Hematopoietic multipotent progenitor cell treated with erythropoietin and hydrocortisone succinate and interleukin-3 and kit ligand, for 8 days (in vitro differentiated cells): Measurements from ENCODE around the gene FBXO36.

Experiments
- DNase-seq: peaks from one replicate; pipeline ENCODE4 v3.0.0-alpha.2; 2015

The FBXO36 gene

GRCh38 chr2:229974266-229974665 is 52.0 kb downstream of the FBXO36 start:
- DNase-seq: no peak

GRCh38 chr2:229980431-229981184 is 58.3 kb downstream of the FBXO36 start:
- peak; percentile 29 for DNase-seq

- no peak for DNase-seq
Observed at GRCh38 chr2:229993236-229993635, 70.9 kb downstream of the FBXO36 start.

GRCh38 chr2:229996320-229996719 is 74.0 kb downstream of the FBXO36 start:
- DNase-seq: no peak

- DNase-seq: no peak
Observed at GRCh38 chr2:229997565-229997964, 75.3 kb downstream of the FBXO36 start.

- no peak for DNase-seq
Observed at GRCh38 chr2:230000118-230000841, 78.0 kb downstream of the FBXO36 start.

- peak; percentile 84 for DNase-seq
Observed at GRCh38 chr2:230007931-230008707, 85.8 kb downstream of the FBXO36 start.

GRCh38 chr2:230008708-230009066 is 86.4 kb downstream of the FBXO36 start:
- DNase-seq: peak; percentile 38

- DNase-seq: peak; percentile 44
Observed at GRCh38 chr2:230010501-230010900, 88.2 kb downstream of the FBXO36 start.

GRCh38 chr2:230011617-230012016 is 89.3 kb downstream of the FBXO36 start:
- DNase-seq: no peak

- DNase-seq: peak; percentile 15
Observed at GRCh38 chr2:230012267-230012884, 90.1 kb downstream of the FBXO36 start.

GRCh38 chr2:230016844-230017243 is 94.5 kb downstream of the FBXO36 start:
- DNase-seq: no peak

GRCh38 chr2:230018153-230018552 is 95.8 kb downstream of the FBXO36 start:
- no peak for DNase-seq

- no peak for DNase-seq
Observed at GRCh38 chr2:230019742-230020141, 97.4 kb downstream of the FBXO36 start.

GRCh38 chr2:230023313-230023712 is 101.0 kb downstream of the FBXO36 start:
- no peak for DNase-seq

- no peak for DNase-seq
Observed at GRCh38 chr2:230042195-230042594, 119.9 kb downstream of the FBXO36 start.

- no peak for DNase-seq
Observed at GRCh38 chr2:230043025-230043424, 120.7 kb downstream of the FBXO36 start.

- DNase-seq: no peak
Observed at GRCh38 chr2:230043461-230043860, 121.2 kb downstream of the FBXO36 start.

GRCh38 chr2:230046491-230046890 is 124.2 kb downstream of the FBXO36 start:
- no peak for DNase-seq

GRCh38 chr2:230048010-230048671 is 125.8 kb downstream of the FBXO36 start:
- no peak for DNase-seq

- DNase-seq: no peak
Observed at GRCh38 chr2:230050136-230050535, 127.8 kb downstream of the FBXO36 start.

GRCh38 chr2:230052299-230052698 is 130.0 kb downstream of the FBXO36 start:
- DNase-seq: no peak
